Activated CD8-positive, alpha-beta memory T cell treated with anti-CD3 and anti-CD28 coated beads for 36 hours (primary cell): ENCODE results near the gene PKNOX1. TPM values are rescaled to one million over a fixed set of nuclear protein-coding genes. Genes with fewer than 3 reads are reported as not detected.
"Not testable (repeated sequence)": the region's sequence is repeated elsewhere in the genome, so short reads cannot be mapped to it uniquely, and the experiment has no call there.

Experiments
- CTCF ChIA-PET: fragments of 350-600 bp; sonication (Branson Sonifier 250); formaldehyde crosslinking; loops from one replicate; lab custom pipeline; 2021; ENCODE audit warnings: antibody characterized with exemption; lab: Charles Lee
- POLR2A ChIA-PET: fragments of 350-600 bp; sonication (Branson Sonifier 250); formaldehyde crosslinking; loops from one replicate; lab custom pipeline; 2021; ENCODE audit warnings: antibody characterized with exemption; lab: Charles Lee
- total RNA-seq, 2 experiments: library from RNA; stranded (reverse); gene quantifications; one replicate each; pipeline ENCODE4 v1.2.3, GENCODE V29; 2021

PKNOX1 gene, protein sequence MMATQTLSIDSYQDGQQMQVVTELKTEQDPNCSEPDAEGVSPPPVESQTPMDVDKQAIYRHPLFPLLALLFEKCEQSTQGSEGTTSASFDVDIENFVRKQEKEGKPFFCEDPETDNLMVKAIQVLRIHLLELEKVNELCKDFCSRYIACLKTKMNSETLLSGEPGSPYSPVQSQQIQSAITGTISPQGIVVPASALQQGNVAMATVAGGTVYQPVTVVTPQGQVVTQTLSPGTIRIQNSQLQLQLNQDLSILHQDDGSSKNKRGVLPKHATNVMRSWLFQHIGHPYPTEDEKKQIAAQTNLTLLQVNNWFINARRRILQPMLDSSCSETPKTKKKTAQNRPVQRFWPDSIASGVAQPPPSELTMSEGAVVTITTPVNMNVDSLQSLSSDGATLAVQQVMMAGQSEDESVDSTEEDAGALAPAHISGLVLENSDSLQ
- total RNA-seq = 10 to 100 TPM; 21.5 to 22.2 TPM

GRCh38 chr21:42973991-42974831 lies at the start of gene PKNOX1:
Gene PKNOX1 (plus strand): TSS chr21:42974562. CDS start chr21:43004382, 29,820 bp downstream.
- CTCF ChIA-PET = no interaction called here

DNA sequence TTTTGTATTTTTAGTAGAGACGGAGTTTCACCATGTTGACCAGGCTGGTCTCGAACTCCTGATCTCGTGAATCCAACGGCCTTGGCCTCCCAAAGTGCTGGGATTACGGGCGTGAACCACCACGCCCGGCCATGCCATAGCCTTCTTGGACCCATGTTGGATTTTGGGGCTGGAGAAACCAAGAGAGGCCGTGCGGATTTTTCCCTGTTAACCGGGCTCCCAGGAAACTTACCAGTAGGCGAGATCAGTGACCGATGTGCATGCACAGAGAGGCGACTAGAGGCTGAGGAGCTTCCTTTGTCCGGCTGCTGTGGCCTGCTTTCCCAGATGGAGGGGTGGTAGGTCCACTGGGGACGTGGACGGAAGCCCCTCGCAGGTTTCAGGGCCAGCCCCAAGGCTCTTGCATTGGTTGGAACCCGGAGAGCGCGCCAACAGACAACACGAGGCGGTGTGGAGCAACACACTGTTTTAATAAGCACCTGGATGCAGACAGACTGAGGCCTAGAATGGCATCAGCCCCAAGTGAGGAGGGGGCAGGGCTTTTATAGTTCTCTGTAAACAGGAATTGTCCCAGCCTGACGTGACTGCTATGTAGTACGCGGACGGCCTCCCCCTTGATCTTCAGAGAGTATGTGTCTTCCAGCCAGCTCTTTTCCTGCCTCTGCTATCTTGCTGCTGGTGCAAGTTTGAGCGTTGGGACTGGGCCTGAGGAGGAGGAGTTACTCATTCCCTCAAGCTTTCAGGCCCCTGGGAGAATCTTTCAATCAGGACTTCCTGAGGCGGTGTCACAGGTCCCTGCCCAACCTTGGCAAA lies 49.0 kb upstream of the PKNOX1 start, which contains the start of gene ERVH48-1:
Gene ERVH48-1 (minus strand): TSS at position 517 of the 813 bp plus-strand sequence. CDS start 6,624 bp downstream, outside the sequence.
- POLR2A ChIA-PET = interaction anchor here (0.6 kb wide), 1 partner anchor 766 kb away, joined by 3 read pairs; no protein-coding TSS in a partner anchor

More at GRCh38 chr21:42973991-42974831, at the start of gene PKNOX1:
- POLR2A ChIA-PET = interaction anchor here (0.6 kb wide), 1 partner anchor 9 kb away, joined by 4 read pairs; no protein-coding TSS in a partner anchor

DNA sequence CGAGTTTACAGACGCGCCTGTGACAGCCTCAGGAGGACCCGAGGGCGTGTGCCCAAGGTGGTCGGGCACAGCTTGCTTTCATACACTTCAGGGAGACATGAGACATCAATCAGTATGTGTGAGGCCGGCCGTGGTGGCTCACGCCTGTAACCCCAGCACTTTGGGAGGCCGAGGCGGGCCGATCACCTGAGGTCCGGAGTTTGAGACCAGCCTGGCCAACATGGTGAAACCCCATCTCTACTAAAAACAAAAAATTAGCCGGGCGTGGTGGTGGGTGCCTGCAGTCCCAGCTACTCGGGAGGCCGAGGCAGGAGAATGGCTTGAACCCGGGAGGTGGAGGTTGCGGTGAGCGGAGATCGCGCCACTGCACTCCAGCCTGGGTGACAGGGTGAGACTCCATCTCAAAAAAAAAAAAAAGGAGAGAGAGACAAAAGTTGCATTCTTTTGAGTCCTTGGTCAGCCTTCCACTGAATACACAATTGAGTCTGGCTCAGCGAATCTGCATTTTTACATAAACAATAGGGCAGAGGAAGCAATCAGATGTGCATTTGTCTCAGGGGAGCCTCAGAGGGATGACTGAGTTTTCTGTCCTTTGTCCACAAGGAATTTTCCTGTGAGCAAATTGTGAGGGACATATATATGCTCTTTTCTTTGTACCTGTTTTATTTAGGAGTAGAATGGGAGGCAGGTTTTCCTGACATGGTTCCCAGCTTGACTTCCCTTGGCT lies 46.7 kb upstream of the PKNOX1 start:
- CTCF ChIA-PET, POLR2A ChIA-PET: not testable (repeated sequence)

More for the DNA sequence above, 49.0 kb upstream of the PKNOX1 start, which contains the start of gene ERVH48-1:
- CTCF ChIA-PET = interaction anchor here (1.0 kb wide), 1 partner anchor 11 kb away, joined by 3 read pairs; no protein-coding TSS in a partner anchor

- ChIA-PET CTCF (interaction anchor here (0.6 kb wide), 1 partner anchor 741 kb away, joined by 4 read pairs; no protein-coding TSS in a partner anchor), POLR2A (no interaction called here)
Measured at GRCh38 chr21:42929969-42930368, 44.4 kb upstream of the PKNOX1 start.

- ChIA-PET CTCF (no interaction called here), POLR2A (no interaction called here)
Measured at GRCh38 chr21:42931560-42932235, 42.7 kb upstream of the PKNOX1 start.

- POLR2A ChIA-PET, CTCF ChIA-PET: not testable (repeated sequence)
Measured at GRCh38 chr21:42932378-42933136, 41.8 kb upstream of the PKNOX1 start.

DNA sequence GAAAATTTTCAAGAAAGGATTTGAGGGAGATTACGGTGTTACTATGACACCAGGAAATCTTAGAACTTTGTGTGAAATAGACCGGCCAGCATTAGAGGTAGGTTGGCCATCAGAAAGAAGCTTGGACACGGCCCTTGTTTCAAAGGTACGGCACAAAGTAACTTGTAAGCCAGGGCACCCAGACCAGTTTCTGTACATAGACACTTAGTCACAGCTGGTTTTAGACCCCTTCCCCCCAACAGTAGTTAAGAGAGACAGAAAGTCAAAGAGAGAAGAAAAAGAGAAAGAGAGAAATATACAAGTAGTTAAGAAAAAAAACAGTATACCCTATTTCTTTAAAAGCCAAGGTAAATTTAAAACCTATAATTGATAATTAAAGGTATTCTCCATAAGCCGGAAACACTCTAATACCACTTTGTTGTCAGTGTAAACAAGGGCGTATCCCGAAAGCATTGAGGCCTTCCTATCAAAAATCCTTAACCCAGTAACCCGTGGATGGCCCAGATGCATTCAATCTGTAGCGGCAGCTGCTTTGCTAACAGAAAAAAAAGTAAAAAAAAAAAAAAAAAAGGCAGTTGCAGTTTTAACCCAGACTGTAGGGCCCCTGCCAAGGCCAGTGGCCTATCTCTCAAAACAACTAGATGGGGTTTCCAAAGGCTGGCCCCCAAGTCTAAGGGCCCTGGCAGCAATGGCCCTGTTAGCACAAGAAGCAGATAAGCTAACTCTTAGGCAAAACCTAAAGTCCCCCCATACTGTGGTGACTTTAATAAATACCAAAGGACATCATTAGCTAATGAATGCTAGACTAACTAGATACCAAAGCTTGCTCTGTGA lies 41.0 kb upstream of the PKNOX1 start:
- POLR2A ChIA-PET, CTCF ChIA-PET: not testable (repeated sequence)

DNA sequence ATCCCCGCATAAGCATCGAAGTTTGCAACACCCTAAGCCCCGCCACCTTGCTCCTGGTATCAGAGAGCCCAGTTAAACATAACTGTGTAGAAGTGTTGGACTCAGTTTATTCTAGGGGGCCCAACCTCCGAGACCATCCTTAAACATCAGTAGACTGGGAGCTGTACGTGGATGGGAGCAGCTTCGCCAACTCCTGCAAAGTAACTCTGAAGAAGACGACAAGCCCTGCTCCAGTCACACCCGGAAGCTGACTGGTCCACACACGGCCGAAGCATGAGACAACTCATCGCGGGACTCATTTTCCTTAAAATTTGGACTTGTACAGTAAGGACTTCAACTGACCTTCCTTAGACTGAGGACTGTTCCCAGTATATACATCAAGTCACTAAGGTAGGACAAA lies 40.4 kb upstream of the PKNOX1 start:
- CTCF ChIA-PET, POLR2A ChIA-PET: not testable (repeated sequence)

DNA sequence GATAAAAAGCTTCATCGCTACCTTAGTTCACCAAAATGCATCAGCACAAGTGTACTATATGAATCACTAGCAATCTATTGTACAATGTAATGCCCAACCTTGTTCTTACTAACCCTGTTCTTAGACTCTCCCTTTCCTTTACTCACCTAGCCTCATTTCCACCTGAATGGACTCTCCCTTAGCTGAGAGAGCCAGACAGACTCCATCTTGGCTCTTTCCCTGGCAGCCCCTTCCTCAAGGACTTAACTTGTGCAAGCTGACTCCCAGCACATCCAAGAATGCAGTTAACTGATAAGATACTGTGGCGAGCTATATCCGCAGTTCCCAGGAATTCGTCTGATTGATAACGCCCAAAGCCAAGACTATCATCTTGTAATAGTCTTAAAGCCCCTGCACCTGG lies 38.0 kb upstream of the PKNOX1 start:
- CTCF ChIA-PET = interaction anchor here (0.9 to 1.3 kb wide), 2 partner anchors 11 to 117 kb away, joined by 3 read pairs; partner anchors contain the start of gene ERVH48-1
- POLR2A ChIA-PET = not testable (repeated sequence)

- POLR2A ChIA-PET, CTCF ChIA-PET: not testable (repeated sequence)
Measured at GRCh38 chr21:42937034-42937940, 37.1 kb upstream of the PKNOX1 start.

DNA sequence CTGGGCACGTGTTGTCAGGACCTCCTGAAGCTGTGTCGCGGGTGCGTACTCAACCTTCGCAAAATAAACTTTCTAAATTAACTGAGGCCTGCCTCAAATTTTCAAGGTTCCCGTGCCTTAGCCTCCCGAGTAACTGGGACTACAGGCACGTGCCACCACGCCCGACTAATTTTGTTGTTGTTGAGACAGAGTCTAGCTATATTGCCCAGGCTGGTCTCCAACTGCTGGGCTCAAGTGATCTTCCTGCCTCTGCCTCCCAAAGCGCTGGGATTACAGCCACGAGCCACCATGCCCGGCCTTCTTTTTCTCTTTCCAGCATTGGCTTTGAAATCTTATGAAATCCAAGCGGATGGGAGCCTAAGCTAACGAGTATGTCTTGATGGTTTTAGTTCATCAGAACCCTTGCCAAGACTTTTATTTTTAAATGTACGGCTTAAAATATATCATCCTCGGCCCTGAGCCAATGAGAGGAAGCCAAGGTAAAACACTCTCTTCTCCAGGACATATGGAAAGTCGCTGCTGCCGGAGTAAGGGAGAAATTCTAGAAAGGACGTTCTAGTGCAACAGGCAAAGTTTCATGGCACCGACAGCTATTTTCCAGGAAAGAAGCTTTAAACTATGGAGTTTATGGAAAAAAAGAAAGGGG lies 36.3 kb upstream of the PKNOX1 start:
- ChIA-PET POLR2A (no interaction called here), CTCF (interaction anchor here (0.5 kb wide), 1 partner anchor 222 kb away, joined by 4 read pairs; no protein-coding TSS in a partner anchor)

- POLR2A ChIA-PET = interaction anchor here (0.6 to 0.7 kb wide), 2 partner anchors 33 to 89 kb away, joined by 3 read pairs; no protein-coding TSS in a partner anchor
- CTCF ChIA-PET = interaction anchor here (0.5 kb wide), 1 partner anchor 222 kb away, joined by 4 read pairs; no protein-coding TSS in a partner anchor
Measured at GRCh38 chr21:42938606-42938995, 35.8 kb upstream of the PKNOX1 start.

DNA sequence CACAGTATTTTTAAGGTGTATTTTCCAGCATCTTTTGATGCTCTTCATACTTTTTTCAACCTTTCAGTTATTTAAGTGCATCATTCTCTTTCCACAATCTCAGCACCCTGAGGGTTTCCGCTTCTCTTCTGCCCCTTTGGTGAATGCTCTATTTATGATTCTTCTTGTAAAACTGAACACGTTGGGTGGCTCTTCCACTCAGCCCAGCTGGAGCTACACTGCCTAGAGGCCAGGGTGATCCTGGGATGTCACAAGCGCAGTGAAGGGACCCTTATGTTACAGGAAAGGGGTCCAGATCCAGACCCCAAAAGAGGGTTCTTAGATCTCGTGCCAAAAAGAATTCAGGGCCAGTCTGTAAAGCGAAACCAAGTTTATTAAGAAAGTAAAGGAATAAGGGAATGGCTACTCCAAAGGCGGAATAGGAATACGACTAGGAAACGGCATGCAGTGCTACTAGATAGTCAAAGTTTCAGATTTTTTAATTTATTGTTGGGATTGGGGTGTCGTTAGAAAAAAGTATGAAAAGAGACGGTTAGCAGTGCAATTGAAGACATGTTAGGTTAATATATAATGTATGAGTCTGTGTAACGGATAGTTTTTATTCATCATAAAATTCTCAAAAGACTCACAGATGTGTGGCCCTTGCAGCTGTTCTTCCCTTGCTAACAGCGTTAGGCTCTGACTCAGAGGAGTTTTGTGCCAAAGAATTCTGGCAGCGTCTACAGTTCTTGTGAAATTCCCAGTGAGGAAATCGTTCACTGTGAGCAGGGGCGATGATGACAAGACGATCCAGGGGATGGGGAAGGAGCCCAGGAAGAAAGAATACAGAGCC lies 34.6 kb upstream of the PKNOX1 start:
- CTCF ChIA-PET = no interaction called here

GRCh38 chr21:42941696-42942085 lies 32.7 kb upstream of the PKNOX1 start:
- ChIA-PET POLR2A (no interaction called here), CTCF (no interaction called here)

More for the DNA sequence above, 34.6 kb upstream of the PKNOX1 start:
- POLR2A ChIA-PET = no interaction called here
